ENCODE measurements around the gene PHLPP1.

GRCh38 chr18:62978251-62979049 is 263.1 kb downstream of the PHLPP1 start:
- TF ChIP-seq CTCF (IDR thresholded peaks at IDR 0.05) (no peak), ZFX (IDR thresholded peaks at IDR 0.05; ENCODE audit: borderline replicate concordance) (no peak)

All from 22Rv1 (cell line).